Endothelial cell (in vitro differentiated cells): ENCODE data around the gene JMJD8. TPM values are rescaled to one million over a fixed set of nuclear protein-coding genes. Genes with fewer than 3 reads are reported as not detected.

Source experiments
- DNase-seq: peaks from one replicate; pipeline ENCODE4 v3.0.0; 2021; ENCODE audit warnings: low spot score
- H3K27ac Mint-ChIP-seq: one replicate; pipeline ENCODE4 v1.8.0; 2021; ENCODE audit warnings: mixed read lengths, inconsistent platforms; ENCODE audit not compliant: unreplicated experiment
- H3K27me3 Mint-ChIP-seq: one replicate; pipeline ENCODE4 v1.8.0; 2021; ENCODE audit warnings: mild to moderate bottlenecking, moderate library complexity, mixed read lengths, inconsistent platforms; ENCODE audit not compliant: unreplicated experiment
- H3K36me3 Mint-ChIP-seq: one replicate; pipeline ENCODE4 v1.8.0; 2021; ENCODE audit warnings: mild to moderate bottlenecking, low read depth, mixed read lengths, inconsistent platforms; ENCODE audit not compliant: unreplicated experiment
- H3K4me1 Mint-ChIP-seq: one replicate; pipeline ENCODE4 v1.8.0; 2021; ENCODE audit warnings: mild to moderate bottlenecking, mixed read lengths, inconsistent platforms; ENCODE audit not compliant: unreplicated experiment
- H3K4me3 Mint-ChIP-seq: one replicate; pipeline ENCODE4 v1.8.0; 2021; ENCODE audit warnings: mild to moderate bottlenecking, mixed read lengths, inconsistent platforms; ENCODE audit not compliant: unreplicated experiment
- H3K9me3 Mint-ChIP-seq: one replicate; pipeline ENCODE4 v1.8.0; 2021; ENCODE audit warnings: mixed read lengths, inconsistent platforms; ENCODE audit not compliant: unreplicated experiment
- CTCF ChIP-seq: fragments of 200-600 bp; sonication (generic); IDR thresholded peaks from one replicate; pipeline ENCODE4 v1.5.0; 2021; ENCODE audit warnings: antibody characterized with exemption; ENCODE audit not compliant: unreplicated experiment
- long read RNA-seq: library from polyadenylated mRNA; unstranded; transcript quantifications from one replicate; pipeline ENCODE4 v2.0.0, GENCODE V29; 2020; ENCODE audit not compliant: unreplicated experiment
- total RNA-seq: library from RNA; stranded (reverse); fragmentation: NEBNext Ultra II Directional; extraction: Animal tissue kit (Norgen Biotek cat#: 25700); gene quantifications from one replicate; pipeline ENCODE4 v1.2.1, GENCODE V29; 2021; ENCODE audit not compliant: unreplicated experiment

JMJD8 gene, protein sequence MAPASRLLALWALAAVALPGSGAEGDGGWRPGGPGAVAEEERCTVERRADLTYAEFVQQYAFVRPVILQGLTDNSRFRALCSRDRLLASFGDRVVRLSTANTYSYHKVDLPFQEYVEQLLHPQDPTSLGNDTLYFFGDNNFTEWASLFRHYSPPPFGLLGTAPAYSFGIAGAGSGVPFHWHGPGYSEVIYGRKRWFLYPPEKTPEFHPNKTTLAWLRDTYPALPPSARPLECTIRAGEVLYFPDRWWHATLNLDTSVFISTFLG
- 31.6 TPM for total RNA-seq
- long read RNA-seq, transcript JMJD8-201 (9 exons, 2,038 nt): major isoform, 5 of 12 reads
- long read RNA-seq, partial matches to known transcripts: 0 of 12 reads
- long read RNA-seq, other reads (novel, unspliced or antisense): 4 of 12 reads

GRCh38 chr16:684071-684794 is at the start of gene JMJD8:
Gene JMJD8 (minus strand): TSS chr16:684334. CDS start chr16:684319, 15 bp downstream.
- Mint-ChIP-seq H3K27me3 (peaks cover 15% of the 10 kb centered on the region), H3K4me3 (peak within 1 kb of the TSS; percentile 47), H3K36me3 (peaks cover 5% of the 10 kb centered on the region), H3K9me3 (no peaks in the 10 kb centered on the region), H3K4me1 (peaks cover 6% of the 10 kb centered on the region), H3K27ac (no peak within 1 kb of the TSS)
- no peak for TF ChIP-seq CTCF
- DNase-seq: peak; percentile 82

DNA sequence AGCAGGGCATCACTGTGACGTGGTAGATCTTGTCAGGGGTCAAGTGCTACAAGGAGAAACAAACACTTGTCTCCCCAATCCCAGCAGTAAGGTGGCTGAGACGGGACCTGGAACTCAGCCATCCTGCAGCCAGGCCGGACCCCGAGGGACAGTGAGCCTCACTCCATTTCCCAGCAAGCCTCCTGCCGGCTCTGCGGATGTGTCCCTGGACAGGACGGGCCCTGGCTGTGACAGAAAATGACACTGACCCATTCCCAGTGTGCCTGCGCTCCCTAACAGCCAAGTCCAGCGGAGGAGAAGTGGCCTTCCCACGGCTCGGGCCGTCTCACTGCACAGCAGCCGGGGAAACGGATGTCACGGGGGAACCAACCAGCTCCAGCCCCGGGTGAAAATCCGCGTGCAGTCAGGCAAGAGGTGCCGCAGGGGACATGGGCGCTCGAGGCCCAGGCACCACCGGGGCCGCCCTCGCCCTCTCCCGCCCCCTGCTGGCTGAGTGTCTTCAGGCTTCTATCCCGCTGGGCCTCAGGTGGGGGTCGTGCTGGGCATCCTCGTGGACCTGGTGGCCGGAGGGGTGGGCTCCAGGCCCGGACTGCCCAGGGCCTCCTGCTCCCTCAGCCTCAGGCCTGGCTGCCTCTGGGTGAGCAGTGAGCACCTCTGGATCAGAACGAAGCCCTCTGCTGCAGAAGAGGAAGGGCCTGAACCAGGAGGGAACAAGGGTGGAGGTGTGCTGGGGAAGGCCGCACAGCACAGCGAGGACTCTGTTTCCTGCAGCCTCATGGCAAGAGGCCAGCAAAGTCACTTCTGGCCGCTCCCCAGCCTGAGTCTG is 49.5 kb upstream of the JMJD8 start:
- Mint-ChIP-seq H3K27ac (no peak overlapping the region), H3K27me3 (peaks cover 8% of the 10 kb centered on the region), H3K36me3 (peaks cover 19% of the 10 kb centered on the region), H3K4me3 (no peak overlapping the region), H3K4me1 (peaks cover 13% of the 10 kb centered on the region), H3K9me3 (no peaks in the 10 kb centered on the region)
- peak; percentile 65 for TF ChIP-seq CTCF
- peak; percentile 68 for DNase-seq

GRCh38 chr16:732936-733335 is 48.8 kb upstream of the JMJD8 start:
- no peak overlapping the region for H3K4me3 Mint-ChIP-seq
- no peak for TF ChIP-seq CTCF
- DNase-seq: no peak

DNA sequence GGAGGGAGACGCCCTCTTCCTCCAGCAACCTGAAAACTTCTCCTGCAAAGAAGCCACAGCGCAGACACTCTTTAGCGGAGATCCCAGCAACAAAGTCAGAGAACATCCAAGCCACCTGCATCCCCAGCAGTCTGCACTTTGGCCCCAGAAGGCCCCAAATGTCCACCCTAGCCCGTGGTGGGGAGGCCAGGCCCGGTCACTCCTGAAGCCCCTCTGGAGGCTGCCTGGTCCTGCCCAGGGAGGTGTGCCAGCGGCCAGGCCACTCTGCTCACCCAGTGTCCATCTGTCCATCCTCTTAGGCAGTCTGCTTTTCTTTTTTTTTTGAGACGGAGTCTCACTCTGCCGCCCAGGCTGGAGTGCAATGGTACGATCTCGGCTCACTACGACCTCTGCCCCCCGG is 48.2 kb upstream of the JMJD8 start:
- Mint-ChIP-seq H3K9me3 (no peaks in the 10 kb centered on the region), H3K27ac (no peak overlapping the region), H3K27me3 (peaks cover 5% of the 10 kb centered on the region), H3K36me3 (peaks cover 19% of the 10 kb centered on the region), H3K4me1 (peaks cover 6% of the 10 kb centered on the region), H3K4me3 (no peak overlapping the region)
- DNase-seq: no peak
- no peak for TF ChIP-seq CTCF

More at GRCh38 chr16:732936-733335, 48.8 kb upstream of the JMJD8 start:
- H3K9me3 Mint-ChIP-seq: no peaks in the 10 kb centered on the region
- H3K36me3 Mint-ChIP-seq: peaks cover 19% of the 10 kb centered on the region
- H3K4me1 Mint-ChIP-seq: peaks cover 12% of the 10 kb centered on the region
- peaks cover 8% of the 10 kb centered on the region for H3K27me3 Mint-ChIP-seq
- no peak overlapping the region for H3K27ac Mint-ChIP-seq
